GM12878 (cell line): ENCODE results near the gene HPS6. TPM values are rescaled to one million over a fixed set of nuclear protein-coding genes. Genes with fewer than 3 reads are reported as not detected.

Source experiments
- BCL11A ChIP-seq: IDR thresholded peaks from 2 replicates; pipeline ENCODE4 v1.6.1; 2011; ENCODE audit warnings: low read depth, low read length
- CBFB ChIP-seq: IDR thresholded peaks from 2 replicates; pipeline ENCODE4 v1.6.1; 2016; ENCODE audit warnings: antibody characterized with exemption, low read depth
- CREM ChIP-seq: IDR thresholded peaks from 2 replicates; pipeline ENCODE4 v1.6.1; 2014; ENCODE audit warnings: antibody characterized with exemption, low read depth
- EED ChIP-seq: sonication (generic); IDR thresholded peaks from 2 replicates; pipeline ENCODE4 v1.6.1; 2016; ENCODE audit warnings: antibody characterized with exemption, low read depth
- EGR1 ChIP-seq, 2 experiments: IDR thresholded peaks; 1 replicate in 1 of 2; 2 replicates in 1 of 2; pipeline ENCODE4 v1.6.1; 2011 to 2012; ENCODE audit warnings: low read depth in 2 of 2, low read length in 2 of 2, borderline replicate concordance in 1 of 2, mild to moderate bottlenecking in 1 of 2, moderate library complexity in 1 of 2
- GABPA ChIP-seq: IDR thresholded peaks from 2 replicates; pipeline ENCODE4 v1.6.1; 2014; ENCODE audit warnings: antibody characterized with exemption, low read depth, mild to moderate bottlenecking, inconsistent platforms
- IRF5 ChIP-seq: fragments of 450-650 bp; IDR thresholded peaks from 2 replicates; pipeline ENCODE4 v1.6.1; 2017; ENCODE audit warnings: borderline replicate concordance
- KDM1A ChIP-seq: fragments of 200-600 bp; sonication (generic); IDR thresholded peaks from 2 replicates; pipeline ENCODE4 v1.6.1; 2016; ENCODE audit warnings: borderline replicate concordance
- MEF2A ChIP-seq: IDR thresholded peaks from 2 replicates; pipeline ENCODE4 v1.6.1; 2011; ENCODE audit warnings: low read depth, mild to moderate bottlenecking, low read length, moderate library complexity; ENCODE audit not compliant: insufficient read depth
- NFIC ChIP-seq: IDR thresholded peaks from 2 replicates; pipeline ENCODE4 v1.6.1; 2012; ENCODE audit warnings: low read depth, mild to moderate bottlenecking, inconsistent platforms, low read length, moderate library complexity
- NR2C1 ChIP-seq: fragments of 450-650 bp; IDR thresholded peaks from 2 replicates; pipeline ENCODE4 v1.6.1; 2017; ENCODE audit warnings: antibody characterized with exemption, mild to moderate bottlenecking, moderate library complexity
- PML ChIP-seq: IDR thresholded peaks from 2 replicates; pipeline ENCODE4 v1.6.1; 2012; ENCODE audit warnings: low read length, inconsistent platforms
- POLR2A ChIP-seq: IDR thresholded peaks from 2 replicates; pipeline ENCODE4 v1.6.1; 2011; ENCODE audit warnings: low read depth, mild to moderate bottlenecking, low read length
- REST ChIP-seq: IDR thresholded peaks from 2 replicates; pipeline ENCODE4 v1.6.1; 2012; ENCODE audit warnings: mild to moderate bottlenecking, low read depth, low read length
- SMC3 ChIP-seq: IDR thresholded peaks from 2 replicates; pipeline ENCODE4 v1.6.1; 2011; ENCODE audit warnings: low read length, improper control_type of control experiment, borderline replicate concordance
- SP1 ChIP-seq: IDR thresholded peaks from one replicate; pipeline ENCODE4 v1.6.1; 2011; ENCODE audit warnings: low read depth, low read length
- SPI1 ChIP-seq: IDR thresholded peaks from 2 replicates; pipeline ENCODE4 v1.6.1; 2011; ENCODE audit warnings: low read depth, mild to moderate bottlenecking, low read length, moderate library complexity, borderline replicate concordance; ENCODE audit not compliant: insufficient read depth
- SREBF2 ChIP-seq: IDR thresholded peaks from 2 replicates; pipeline ENCODE4 v1.6.1; 2012; ENCODE audit warnings: mild to moderate bottlenecking, low read length
- TCF3 ChIP-seq: IDR thresholded peaks from 2 replicates; pipeline ENCODE4 v1.6.1; 2012; ENCODE audit warnings: low read depth, mild to moderate bottlenecking, low read length, borderline replicate concordance; ENCODE audit not compliant: insufficient read depth
- polyA plus RNA-seq, 11 experiments: library from polyadenylated mRNA; depleted of rRNA in 4 of 11; unstranded in 6 of 11; stranded (reverse) in 5 of 11; fragments of >200 nt; fragmentation: Nextera tagmentation in 4 of 11; fragmentation: Illumina TruSeq in 1 of 11; extraction: Ambion mirVana in 4 of 11; extraction: Trizol in 1 of 11; gene quantifications; 1 replicate in 1 of 11; 2 replicates in 10 of 11; pipeline versions ENCODE4 v1.2.1 to v1.2.3, GENCODE V29; 2011 to 2016; ENCODE audit warnings: inconsistent platforms in 2 of 11, missing spikeins in 2 of 11, low read depth in 1 of 11
- total RNA-seq, 4 experiments: library from RNA; depleted of rRNA in 3 of 4; stranded (reverse); fragments of >200 nt in 3 of 4; fragmentation: Illumina TruSeq in 1 of 4; extraction: Trizol in 1 of 4; gene quantifications; 2 replicates each; pipeline versions ENCODE4 v1.2.1 to v1.2.3, GENCODE V29; 2013 to 2021
- TF ChIP-seq, protein P1 (sequence below): IDR thresholded peaks from 2 replicates; pipeline ENCODE4 v1.6.1; 2011; ENCODE audit warnings: low read depth, low read length, improper control_type of control experiment, borderline replicate concordance
- TF ChIP-seq, protein P2 (sequence below): fragments of 450-650 bp; IDR thresholded peaks from 2 replicates; pipeline ENCODE4 v1.6.1; 2017; ENCODE audit warnings: mild to moderate bottlenecking, low read depth, inconsistent platforms; ENCODE audit not compliant: poor library complexity, severe bottlenecking
- TF ChIP-seq, protein P3 (sequence below): fragments of 450-650 bp; IDR thresholded peaks from 2 replicates; pipeline ENCODE4 v1.6.1; 2014; ENCODE audit warnings: mild to moderate bottlenecking

HPS6 gene
- total and polyA plus RNA-seq, 10 of the 15 experiments (the other 5 are each of a cell fraction or from before 2014, with no cell fraction given), result 1.4 to 28.0 (median 12.0) TPM

GRCh38 chr10:102064868-102065560 is at the start of gene HPS6 (continued):
- TF ChIP-seq EGR1 (IDR thresholded peaks at IDR 0.05; ENCODE audit: borderline replicate concordance in 1 of 2, low read depth in 2 of 2, low read length in 2 of 2) (no peak; a peak in 1 of 3 replicates), SP1 (no peak), PML (peak; percentile 60; the same call in 1 of the 2 replicates), GABPA (no peak), POLR2A (peak; percentile 89), MEF2A (no peak), IRF5 (no peak), TCF3 (0 out of 2 replicates have a peak, but pooled peaks have one; percentile 31), REST (no peak), NR2C1 (no peak), EED (peak; percentile 72), KDM1A (no peak), CBFB (no peak), SREBF2 (no peak), NFIC (no peak), SMC3 (peak; percentile 14; the same call in 1 of the 2 replicates), SPI1 (0 out of 2 replicates have a peak, but pooled peaks have one; percentile 14), BCL11A (no peak), CREM (peak; percentile 92)
- TF ChIP-seq, protein P1, sequence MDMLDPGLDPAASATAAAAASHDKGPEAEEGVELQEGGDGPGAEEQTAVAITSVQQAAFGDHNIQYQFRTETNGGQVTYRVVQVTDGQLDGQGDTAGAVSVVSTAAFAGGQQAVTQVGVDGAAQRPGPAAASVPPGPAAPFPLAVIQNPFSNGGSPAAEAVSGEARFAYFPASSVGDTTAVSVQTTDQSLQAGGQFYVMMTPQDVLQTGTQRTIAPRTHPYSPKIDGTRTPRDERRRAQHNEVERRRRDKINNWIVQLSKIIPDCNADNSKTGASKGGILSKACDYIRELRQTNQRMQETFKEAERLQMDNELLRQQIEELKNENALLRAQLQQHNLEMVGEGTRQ, result no peak
- TF ChIP-seq, protein P2, sequence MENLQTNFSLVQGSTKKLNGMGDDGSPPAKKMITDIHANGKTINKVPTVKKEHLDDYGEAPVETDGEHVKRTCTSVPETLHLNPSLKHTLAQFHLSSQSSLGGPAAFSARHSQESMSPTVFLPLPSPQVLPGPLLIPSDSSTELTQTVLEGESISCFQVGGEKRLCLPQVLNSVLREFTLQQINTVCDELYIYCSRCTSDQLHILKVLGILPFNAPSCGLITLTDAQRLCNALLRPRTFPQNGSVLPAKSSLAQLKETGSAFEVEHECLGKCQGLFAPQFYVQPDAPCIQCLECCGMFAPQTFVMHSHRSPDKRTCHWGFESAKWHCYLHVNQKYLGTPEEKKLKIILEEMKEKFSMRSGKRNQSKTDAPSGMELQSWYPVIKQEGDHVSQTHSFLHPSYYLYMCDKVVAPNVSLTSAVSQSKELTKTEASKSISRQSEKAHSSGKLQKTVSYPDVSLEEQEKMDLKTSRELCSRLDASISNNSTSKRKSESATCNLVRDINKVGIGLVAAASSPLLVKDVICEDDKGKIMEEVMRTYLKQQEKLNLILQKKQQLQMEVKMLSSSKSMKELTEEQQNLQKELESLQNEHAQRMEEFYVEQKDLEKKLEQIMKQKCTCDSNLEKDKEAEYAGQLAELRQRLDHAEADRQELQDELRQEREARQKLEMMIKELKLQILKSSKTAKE, result peak; percentile 29
- TF ChIP-seq, protein P3, sequence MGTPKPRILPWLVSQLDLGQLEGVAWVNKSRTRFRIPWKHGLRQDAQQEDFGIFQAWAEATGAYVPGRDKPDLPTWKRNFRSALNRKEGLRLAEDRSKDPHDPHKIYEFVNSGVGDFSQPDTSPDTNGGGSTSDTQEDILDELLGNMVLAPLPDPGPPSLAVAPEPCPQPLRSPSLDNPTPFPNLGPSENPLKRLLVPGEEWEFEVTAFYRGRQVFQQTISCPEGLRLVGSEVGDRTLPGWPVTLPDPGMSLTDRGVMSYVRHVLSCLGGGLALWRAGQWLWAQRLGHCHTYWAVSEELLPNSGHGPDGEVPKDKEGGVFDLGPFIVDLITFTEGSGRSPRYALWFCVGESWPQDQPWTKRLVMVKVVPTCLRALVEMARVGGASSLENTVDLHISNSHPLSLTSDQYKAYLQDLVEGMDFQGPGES, result no peak; the same call in 1 of the 2 replicates
